ENCODE results near the gene TOM1L2.
A peak's percentile ranks its signal among the peaks of the same experiment; 100 is the strongest.

TOM1L2 gene

GRCh38 chr17:17837966-17838962 lies 133.9 kb downstream of the TOM1L2 start:
- DNase-seq, result peak in 27 of 58 donors; percentile 29 to 61 (median 45)

GRCh38 chr17:17837380-17837821 lies 134.8 kb downstream of the TOM1L2 start:
- DNase-seq, result peak in 1 of 58 donors; percentile 52

GRCh38 chr17:17836818-17837379 lies 135.3 kb downstream of the TOM1L2 start, which contains the start of gene SREBF1:
TSS of gene SREBF1 (minus strand) at chr17:17836986. CDS start at chr17:17836817, 169 bp downstream.
- DNase-seq, result peak in 35 of 58 donors; percentile 32 to 74 (median 56)

GRCh38 chr17:17836250-17836817 lies 135.9 kb downstream of the TOM1L2 start:
- DNase-seq, result peak; percentile 65 to 99 (median 96)

- peak in 1 of 58 donors; percentile 67 for DNase-seq
These were observed 136.6 kb downstream of the TOM1L2 start for GRCh38 chr17:17835415-17836249.

GRCh38 chr17:17834974-17835373 lies 137.2 kb downstream of the TOM1L2 start:
- no peak for DNase-seq

- DNase-seq, result no peak
These were observed 138.4 kb downstream of the TOM1L2 start for GRCh38 chr17:17833658-17834357.

GRCh38 chr17:17832032-17832363 lies 140.2 kb downstream of the TOM1L2 start:
- no peak for DNase-seq

GRCh38 chr17:17831208-17832031 lies 140.8 kb downstream of the TOM1L2 start:
- peak in 13 of 58 donors; percentile 26 to 67 (median 39) for DNase-seq

- DNase-seq, result no peak
These were observed 141.4 kb downstream of the TOM1L2 start for GRCh38 chr17:17830740-17831207.

- DNase-seq, result no peak
These were observed 142.0 kb downstream of the TOM1L2 start for GRCh38 chr17:17830269-17830567.

GRCh38 chr17:17827826-17828621 lies 144.2 kb downstream of the TOM1L2 start:
- no peak for DNase-seq

- DNase-seq, result no peak
These were observed 145.0 kb downstream of the TOM1L2 start for GRCh38 chr17:17826942-17827785.

- no peak for DNase-seq
These were observed 145.9 kb downstream of the TOM1L2 start for GRCh38 chr17:17826342-17826713.

- DNase-seq, result peak in 5 of 58 donors; percentile 17 to 30 (median 26)
These were observed 147.2 kb downstream of the TOM1L2 start for GRCh38 chr17:17824783-17825614.

- peak in 7 of 58 donors; percentile 29 to 63 (median 54) for DNase-seq
These were observed 147.9 kb downstream of the TOM1L2 start for GRCh38 chr17:17824119-17824782.

Measured in anterior cingulate cortex (tissue), 58 donors.